HG02610 (cell line): ENCODE results near the gene EPYC.

Experiments used
- ATAC-seq: cut with Tn5 transposase; IDR thresholded peaks from one replicate; pipeline ENCODE4 v1.9.1; 2021; ENCODE audit warnings: mild to moderate bottlenecking, moderate library complexity; ENCODE audit not compliant: unreplicated experiment

The EPYC gene

GRCh38 chr12:90959538-90960139 is 45.1 kb downstream of the EPYC start:
- peak; percentile 78 for ATAC-seq

- ATAC-seq: no peak
Measured at GRCh38 chr12:90959032-90959431, 45.7 kb downstream of the EPYC start.

- no peak for ATAC-seq
Measured at GRCh38 chr12:90958347-90958746, 46.4 kb downstream of the EPYC start.

GRCh38 chr12:90954921-90955320 is 49.9 kb downstream of the EPYC start, which contains the start of gene CCER1:
TSS of gene CCER1 (minus strand) at chr12:90955176. CDS start at chr12:90954742, 434 bp downstream.
- ATAC-seq: no peak

GRCh38 chr12:90954428-90954827 is 50.3 kb downstream of the EPYC start:
- ATAC-seq: no peak

- ATAC-seq: no peak
Measured at GRCh38 chr12:90953956-90954421, 50.8 kb downstream of the EPYC start.

- no peak for ATAC-seq
Measured at GRCh38 chr12:90951432-90952105, 53.2 kb downstream of the EPYC start.

GRCh38 chr12:90947869-90948268 is 56.9 kb downstream of the EPYC start:
- no peak for ATAC-seq

- ATAC-seq: peak; percentile 76
Measured at GRCh38 chr12:90945070-90945649, 59.6 kb downstream of the EPYC start.

- no peak for ATAC-seq
Measured at GRCh38 chr12:90943255-90943654, 61.5 kb downstream of the EPYC start.

- ATAC-seq: no peak
Measured at GRCh38 chr12:90940872-90941499, 63.8 kb downstream of the EPYC start.

GRCh38 chr12:90939382-90939781 is 65.4 kb downstream of the EPYC start:
- no peak for ATAC-seq

GRCh38 chr12:90938451-90938850 is 66.3 kb downstream of the EPYC start:
- ATAC-seq: no peak

- ATAC-seq: no peak
Measured at GRCh38 chr12:90937651-90938050, 67.1 kb downstream of the EPYC start.

- ATAC-seq: no peak
Measured at GRCh38 chr12:90936230-90937005, 68.4 kb downstream of the EPYC start.

- ATAC-seq: no peak
Measured at GRCh38 chr12:90925562-90925961, 79.2 kb downstream of the EPYC start.

- no peak for ATAC-seq
Measured at GRCh38 chr12:90924406-90924805, 80.4 kb downstream of the EPYC start.

- no peak for ATAC-seq
Measured at GRCh38 chr12:90922145-90922627, 82.6 kb downstream of the EPYC start.

- no peak for ATAC-seq
Measured at GRCh38 chr12:90921536-90921935, 83.2 kb downstream of the EPYC start.

GRCh38 chr12:90920222-90920621 is 84.5 kb downstream of the EPYC start:
- ATAC-seq: no peak

GRCh38 chr12:90917431-90917830 is 87.3 kb downstream of the EPYC start:
- no peak for ATAC-seq
